Heart right ventricle (tissue), 16 donors: ENCODE measurements around the gene KCNK16. TPM values are rescaled to one million over a fixed set of nuclear protein-coding genes. Genes with fewer than 3 reads are reported as not detected.
A peak's percentile ranks its signal among the peaks of the same experiment; 100 is the strongest.

Experiments
- ATAC-seq, 8 donors: fragments of 200-7000 bp; cut with Tn5 transposase; one replicate each; pipeline ENCODE4 v1.9.1; 2020; ENCODE audit warnings: mild to moderate bottlenecking in 8 of 8, moderate library complexity in 8 of 8, moderate number of reproducible peaks in 1 of 8
- DNase-seq, 2 donors: peaks; one replicate each; pipeline ENCODE4 v3.0.0-alpha.2; 2020
- H3K27ac ChIP-seq, 10 donors: fragments of 200-600 bp; sonication (generic) in 2 of 10; one replicate each; pipeline versions ENCODE4 v1.5.0 to v1.8.0; 2020 to 2022; ENCODE audit warnings: mild to moderate bottlenecking in 3 of 10
- H3K27me3 ChIP-seq, 7 donors: fragments of 200-600 bp; one replicate each; pipeline ENCODE4 v1.8.0; 2021 to 2022; ENCODE audit warnings: mild to moderate bottlenecking in 2 of 7
- H3K36me3 ChIP-seq, 9 donors: fragments of 200-600 bp; sonication (generic) in 1 of 9; one replicate each; pipeline versions ENCODE4 v1.5.0 to v1.8.0; 2020 to 2022; ENCODE audit warnings: mild to moderate bottlenecking in 2 of 9
- H3K4me1 ChIP-seq, 9 donors: fragments of 200-600 bp; sonication (generic) in 1 of 9; one replicate each; pipeline versions ENCODE4 v1.5.0 to v1.8.0; 2020 to 2022; ENCODE audit warnings: mild to moderate bottlenecking in 4 of 9
- H3K4me3 ChIP-seq, 10 donors: fragments of 200-600 bp; sonication (generic) in 2 of 10; one replicate each; pipeline versions ENCODE4 v1.5.0 to v1.8.0; 2020 to 2022; ENCODE audit warnings: mild to moderate bottlenecking in 7 of 10, moderate library complexity in 2 of 10
- H3K9me3 ChIP-seq, 11 donors: fragments of 200-600 bp in 10 of 11; sonication (generic) in 2 of 11; one replicate each; pipeline versions ENCODE4 v1.5.0 to v1.8.0; 2013 to 2022; ENCODE audit warnings: mild to moderate bottlenecking in 2 of 11, control low read depth in 1 of 11, moderate library complexity in 1 of 11
- WGBS, 2 donors: extraction: QIAGEN DNeasy Blood & Tissue Kit; methylation state at CpG; one replicate each; pipeline ENCODE4 v1.1.7; 2013; ENCODE audit warnings: inconsistent platforms in 1 of 2; 5-methylcytosine and 5-hydroxymethylcytosine counted together
- intact Hi-C, 10 donors: fragments of 100-400 bp; cut with DNase I; formaldehyde crosslinking; loops; one replicate each; pipeline versions ENCODE4 v1.11.1 to v1.14.2; 2022
- polyA plus RNA-seq, 2 donors: library from polyadenylated mRNA; stranded (reverse); fragments of 200-250 nt; gene quantifications; one replicate each; pipeline ENCODE4 v1.2.3, GENCODE V29; 2013
- total RNA-seq, 10 donors: library from RNA; stranded (reverse); fragmentation: NEBNext Ultra II Directional in 3 of 10; extraction: Animal tissue kit (Norgen Biotek cat#: 25700) in 3 of 10; gene quantifications; one replicate each; pipeline versions ENCODE4 v1.2.1 to v1.2.4, GENCODE V29; 2021 to 2023
- TF ChIP-seq, protein P1 (sequence below), 9 donors: fragments of 200-600 bp; sonication (generic) in 2 of 9; IDR thresholded peaks; one replicate each; pipeline versions ENCODE4 v1.5.0 to v1.8.0; 2021 to 2022; ENCODE audit warnings: antibody characterized with exemption in 9 of 9, mild to moderate bottlenecking in 5 of 9, moderate library complexity in 1 of 9
- donor health status: Arrhythmogenic right ventricular cardiomyopathy.
- donor health status: ischemic (EF 13 %, LVEDD 7.1; RV severe dilation, severe dysfunction).
- donor health status: healthy with polysubstance abuse.
- donor health status: DM: no; HTN: yes; CAD: no.
- donor health status: DM: no; HTN: no; CAD: no.
- donor health status: ischemic (EF 25% LVEDD 6.9; RV normal size, moderate dysfunction).
- donor health status: ischemic (EF 25% LVEDD 5.7; RV mildly dilated, moderate dysfunction).
- donor health status: healthy.
- donor health status: DM: yes; HTN: yes; CAD: no.
- donor health status: Ischemic cardiomyopathy.
- donor health status: ischemic (EF 35%, LVEDD 5.7; RV mildly dilated, moderate dysfunction).
- donor health status: nonischemic (EF 11% LVEDD 7.7; RV severe dilation, severe dysfunction).
- donor health status: DM: yes; HTN: yes; CAD: no.
- donor health status: PGD.
- donor health status: ischemic (EF 29% LVEDD 5.4; RV normal size, mild dysfunction).
- donor health status: nonischemic (EF 23%, LVEDD 6.1; RV moderate dilation, normal function).

KCNK16 gene
- total and polyA plus RNA-seq, 12 donors, result not detected

DNA sequence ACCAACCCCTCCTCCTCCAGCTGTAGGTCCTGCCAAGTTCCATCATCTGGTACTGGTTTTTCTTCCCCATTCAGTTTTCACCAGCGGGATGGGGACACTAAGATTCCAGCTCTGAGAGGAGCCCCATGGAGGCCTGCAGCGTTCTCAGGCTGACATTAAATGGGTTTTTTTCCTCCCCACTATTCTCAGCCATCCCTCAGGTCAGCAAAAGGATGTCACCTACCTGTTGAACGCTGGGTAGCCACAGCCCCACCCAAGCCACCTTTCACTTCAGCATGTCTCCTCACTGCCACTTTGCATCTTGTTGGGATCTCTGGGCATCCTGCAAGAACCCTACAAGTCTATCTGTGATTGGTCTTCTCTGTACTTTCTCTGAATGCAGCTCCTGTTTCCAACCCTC, 15.0 kb downstream of the KCNK16 start:
- DNase-seq, result no peak
- TF ChIP-seq, protein P1, sequence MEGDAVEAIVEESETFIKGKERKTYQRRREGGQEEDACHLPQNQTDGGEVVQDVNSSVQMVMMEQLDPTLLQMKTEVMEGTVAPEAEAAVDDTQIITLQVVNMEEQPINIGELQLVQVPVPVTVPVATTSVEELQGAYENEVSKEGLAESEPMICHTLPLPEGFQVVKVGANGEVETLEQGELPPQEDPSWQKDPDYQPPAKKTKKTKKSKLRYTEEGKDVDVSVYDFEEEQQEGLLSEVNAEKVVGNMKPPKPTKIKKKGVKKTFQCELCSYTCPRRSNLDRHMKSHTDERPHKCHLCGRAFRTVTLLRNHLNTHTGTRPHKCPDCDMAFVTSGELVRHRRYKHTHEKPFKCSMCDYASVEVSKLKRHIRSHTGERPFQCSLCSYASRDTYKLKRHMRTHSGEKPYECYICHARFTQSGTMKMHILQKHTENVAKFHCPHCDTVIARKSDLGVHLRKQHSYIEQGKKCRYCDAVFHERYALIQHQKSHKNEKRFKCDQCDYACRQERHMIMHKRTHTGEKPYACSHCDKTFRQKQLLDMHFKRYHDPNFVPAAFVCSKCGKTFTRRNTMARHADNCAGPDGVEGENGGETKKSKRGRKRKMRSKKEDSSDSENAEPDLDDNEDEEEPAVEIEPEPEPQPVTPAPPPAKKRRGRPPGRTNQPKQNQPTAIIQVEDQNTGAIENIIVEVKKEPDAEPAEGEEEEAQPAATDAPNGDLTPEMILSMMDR (IDR thresholded peaks at IDR 0.05), result no peak
- ATAC-seq, result no peak
- H3K4me3 ChIP-seq, result no peak overlapping the region
- H3K4me1 ChIP-seq, result peaks cover 0 to 5% (median 0%) of the 10 kb centered on the region in 9 donors
- peaks cover 0 to 35% (median 15%) of the 10 kb centered on the region in 7 donors for H3K27me3 ChIP-seq
- no peak overlapping the region for H3K27ac ChIP-seq
- peaks cover 0 to 6% (median 0%) of the 10 kb centered on the region in 11 donors for H3K9me3 ChIP-seq
- WGBS, 2 donors, result 82 to 89% methylated on average over 3 of the region's 3 CpGs
- intact Hi-C loops, result loop anchor here in 4 of 10 donors (5.0 kb wide), 3 partner anchors 330 to 435 kb away; no protein-coding TSS in a partner anchor
- H3K36me3 ChIP-seq, result no peaks in the 10 kb centered on the region

DNA sequence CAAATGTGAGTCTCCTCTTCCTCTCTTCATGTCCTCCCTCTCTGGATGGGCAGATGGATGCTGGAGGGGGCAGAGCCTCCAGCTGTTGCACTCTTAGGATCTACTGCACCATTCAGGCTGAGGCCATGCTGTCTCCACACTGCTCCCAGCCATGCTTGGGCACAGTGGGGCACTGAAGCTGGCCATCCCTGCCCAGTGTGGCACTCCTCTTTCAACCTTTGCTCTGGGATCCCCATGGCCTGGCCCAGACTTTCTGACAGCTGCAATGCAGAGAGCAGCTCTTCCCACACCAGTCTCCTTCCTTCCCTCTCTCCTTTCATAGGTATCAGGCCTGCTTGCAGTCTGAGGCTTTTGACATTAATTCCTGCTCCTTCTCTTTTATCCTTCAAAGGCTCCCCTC, 17.6 kb downstream of the KCNK16 start:
- no peak for DNase-seq
- intact Hi-C loops, result loop anchor here in 9 of 10 donors (2.0 to 5.0 kb wide), 7 partner anchors 138 to 438 kb away; no protein-coding TSS in a partner anchor
- peaks cover 0 to 28% (median 6%) of the 10 kb centered on the region in 7 donors for H3K27me3 ChIP-seq
- H3K4me3 ChIP-seq, result no peak overlapping the region
- TF ChIP-seq, protein P1 (IDR thresholded peaks at IDR 0.05), result no peak
- no peak overlapping the region for H3K27ac ChIP-seq
- H3K4me1 ChIP-seq, result peaks cover 0 to 5% (median 0%) of the 10 kb centered on the region in 9 donors
- no peak for ATAC-seq
- H3K9me3 ChIP-seq, result peaks cover 0 to 6% (median 0%) of the 10 kb centered on the region in 11 donors
- H3K36me3 ChIP-seq, result no peaks in the 10 kb centered on the region

DNA sequence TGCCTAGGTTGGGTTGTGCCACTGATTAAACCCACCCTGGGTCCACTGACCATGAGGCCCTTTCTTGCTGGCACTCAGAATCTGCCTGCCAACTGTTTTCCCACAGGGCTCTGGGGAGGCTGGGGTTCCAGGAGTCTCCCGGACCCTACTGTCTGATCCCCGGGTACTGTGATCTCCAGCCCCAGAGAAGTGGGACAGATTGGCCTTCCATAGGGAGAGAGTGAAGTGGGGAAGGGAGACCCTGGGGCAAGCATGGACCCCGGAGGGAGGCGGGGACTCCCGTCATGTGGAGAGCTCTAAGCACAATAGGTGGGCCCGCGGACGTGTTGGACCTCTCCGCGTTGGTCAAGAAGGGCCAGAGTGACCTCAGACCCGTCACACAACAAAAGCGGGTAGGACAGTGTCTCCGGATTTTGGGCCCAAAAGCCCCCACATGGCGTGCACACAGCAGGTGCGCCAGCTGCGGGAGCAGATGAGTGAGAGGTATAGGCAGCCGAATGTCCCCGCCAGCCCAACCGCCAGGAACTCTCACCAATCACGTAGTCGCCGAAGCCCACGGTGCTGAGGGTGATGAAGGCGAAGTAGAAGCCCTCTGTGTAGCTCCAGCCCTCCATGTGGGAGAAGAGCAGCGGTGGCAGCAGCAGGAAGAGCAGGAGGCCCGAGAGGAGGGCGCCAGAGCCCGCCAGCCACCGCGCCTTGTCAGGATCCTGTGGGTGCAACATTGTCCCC, 18.9 kb downstream of the KCNK16 start:
- H3K4me1 ChIP-seq, result peaks cover 0 to 5% (median 0%) of the 10 kb centered on the region in 9 donors
- intact Hi-C loops, result loop anchor here (2.0 to 5.0 kb wide), 10 partner anchors 136 to 436 kb away; no protein-coding TSS in a partner anchor
- no peak overlapping the region for H3K4me3 ChIP-seq
- ATAC-seq (peak in 3 of 8 donors; percentile 3 to 51 (median 13)), DNase-seq (no peak)
- H3K9me3 ChIP-seq, result peaks cover 0 to 6% (median 0%) of the 10 kb centered on the region in 11 donors
- no peaks in the 10 kb centered on the region for H3K36me3 ChIP-seq
- no peak overlapping the region for H3K27ac ChIP-seq
- TF ChIP-seq, protein P1 (IDR thresholded peaks at IDR 0.05), result peak in 4 of 9 donors; percentile 1 to 24 (median 10)
- peaks cover 0 to 27% (median 7%) of the 10 kb centered on the region in 7 donors for H3K27me3 ChIP-seq
- WGBS, 2 donors, result 81 to 86% methylated on average over 30 of the region's 30 CpGs

DNA sequence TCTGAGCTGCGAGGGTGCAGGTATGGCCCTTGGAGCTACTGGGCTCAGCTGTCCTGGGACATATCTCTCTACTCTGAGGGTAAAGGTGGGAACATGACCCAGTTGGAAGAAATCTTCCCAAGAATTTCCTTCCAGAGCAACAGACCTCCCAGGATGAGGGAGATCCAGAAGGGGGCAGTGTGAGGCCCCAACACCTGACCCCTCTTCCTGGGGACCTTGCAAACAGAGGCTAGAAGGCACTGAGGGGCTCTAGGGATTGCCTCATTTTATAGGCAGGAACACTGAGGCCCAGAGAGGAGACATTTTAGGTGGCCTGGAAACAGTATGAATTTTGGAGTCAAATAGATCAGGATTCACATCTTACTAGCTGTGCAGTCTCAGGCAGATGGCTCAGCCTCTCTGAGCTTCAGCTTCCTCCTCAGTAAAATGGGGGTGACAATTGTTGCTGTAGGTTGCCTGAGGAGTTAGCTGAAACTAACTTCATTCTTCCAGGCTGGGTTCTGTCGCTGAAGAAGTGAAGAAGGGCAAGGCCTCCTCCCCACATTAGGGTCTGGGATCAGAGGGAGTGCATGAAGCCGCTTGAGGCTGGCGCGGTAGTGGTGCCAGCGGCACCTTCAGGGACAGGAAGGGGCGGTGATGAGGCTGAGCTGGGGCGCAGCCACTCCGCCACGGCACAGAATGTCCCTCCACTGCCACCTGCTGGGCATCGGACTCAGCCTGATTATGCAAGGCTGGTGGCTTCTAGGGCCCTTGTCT, 19.7 kb downstream of the KCNK16 start:
- Histone ChIP-seq H3K4me1 (peaks cover 0 to 5% (median 0%) of the 10 kb centered on the region in 9 donors), H3K27me3 (peaks cover 0 to 32% (median 7%) of the 10 kb centered on the region in 7 donors), H3K36me3 (no peaks in the 10 kb centered on the region), H3K4me3 (peak overlapping the region in 1 of 10 donors; percentile 14), H3K27ac (no peak overlapping the region), H3K9me3 (peaks cover 0 to 6% (median 0%) of the 10 kb centered on the region in 11 donors)
- DNase-seq (peak; percentile 76 to 84), ATAC-seq (peak; percentile 76 to 90 (median 87))
- intact Hi-C loops, result loop anchor here (2.0 to 5.0 kb wide), 10 partner anchors 136 to 436 kb away; no protein-coding TSS in a partner anchor
- WGBS, 2 donors, result 7 to 8% methylated on average over 11 of the region's 11 CpGs
- TF ChIP-seq, protein P1 (IDR thresholded peaks at IDR 0.05), result peak; percentile 65 to 91 (median 86)
